ENCODE data around the gene AP1M1.

DNA sequence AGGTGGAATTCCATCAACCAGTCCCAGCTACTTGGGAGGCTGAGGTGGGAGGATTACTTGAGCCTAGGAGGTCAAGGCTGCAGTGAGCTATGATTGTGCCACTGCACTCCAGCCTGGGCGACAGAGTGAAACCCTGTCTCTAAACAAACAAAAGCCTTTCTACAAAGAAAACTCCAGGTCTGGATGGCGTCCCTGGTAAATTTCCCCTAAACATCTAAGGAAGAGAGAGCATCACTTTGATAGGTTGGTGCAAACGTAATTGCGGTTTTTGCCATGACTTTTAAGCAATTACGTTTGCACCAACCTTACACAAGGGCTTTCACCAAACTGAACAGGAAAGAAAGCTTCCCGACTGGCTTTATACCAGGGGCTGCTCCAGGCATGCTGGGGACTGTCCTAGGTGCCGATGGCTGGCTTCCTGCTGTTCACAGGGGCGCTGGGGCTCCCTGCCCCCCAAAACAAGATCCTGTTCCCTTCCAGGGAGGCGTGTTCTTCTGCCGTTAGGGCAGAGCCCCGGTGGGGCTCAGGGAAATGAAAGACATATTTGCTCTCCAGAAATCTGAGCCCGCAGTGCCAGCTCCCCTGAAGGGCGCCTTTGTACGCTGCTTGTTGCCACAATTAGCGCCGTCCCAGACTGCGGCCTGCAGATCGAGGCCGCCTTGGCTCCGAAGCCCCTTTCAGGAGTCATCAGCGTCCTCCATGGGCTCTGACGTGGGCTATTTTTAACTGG lies 88.2 kb downstream of the AP1M1 start:
- no peak for TF ChIP-seq CTCF (IDR thresholded peaks at IDR 0.05; ENCODE audit: low read depth, low read length)
- no peak for TF ChIP-seq EZH2phosphoT487 (IDR thresholded peaks at IDR 0.05; ENCODE audit: low read depth)

Measured in OCI-LY3 (cell line).